Hepatocyte (in vitro differentiated cells): ENCODE measurements around the gene SHISA3. TPM values are rescaled to one million over a fixed set of nuclear protein-coding genes. Genes with fewer than 3 reads are reported as not detected.

Experiments used
- DNase-seq: peaks from one replicate; pipeline ENCODE4 v3.0.0-alpha.2; 2016; ENCODE audit warnings: low spot score
- H2AFZ ChIP-seq: fragments of 200-600 bp; sonication (generic); 2 replicates; pipeline ENCODE4 v1.6.0; 2016; ENCODE audit warnings: antibody characterized with exemption, mild to moderate bottlenecking
- H3K27ac ChIP-seq: fragments of 200-600 bp; sonication (generic); 2 replicates; pipeline ENCODE4 v1.5.1; 2016; ENCODE audit warnings: mild to moderate bottlenecking
- H3K27me3 ChIP-seq: fragments of 200-600 bp; sonication (generic); 2 replicates; pipeline ENCODE4 v1.6.1; 2016
- H3K36me3 ChIP-seq: fragments of 200-600 bp; sonication (generic); replicated peaks from 2 replicates; pipeline ENCODE4 v1.5.1; 2016; ENCODE audit warnings: low read depth; ENCODE audit not compliant: insufficient read depth
- H3K4me1 ChIP-seq: fragments of 200-600 bp; sonication (generic); 2 replicates; pipeline ENCODE4 v1.5.1; 2016; ENCODE audit warnings: mild to moderate bottlenecking, moderate library complexity; ENCODE audit not compliant: insufficient read depth
- H3K4me2 ChIP-seq: fragments of 200-600 bp; sonication (generic); 2 replicates; pipeline ENCODE4 v1.6.0; 2016
- H3K4me3 ChIP-seq: fragments of 200-600 bp; sonication (generic); 2 replicates; pipeline ENCODE4 v1.5.1; 2016; ENCODE audit warnings: mild to moderate bottlenecking
- H3K79me2 ChIP-seq: fragments of 200-600 bp; sonication (generic); 2 replicates; pipeline ENCODE4 v1.6.0; 2017; ENCODE audit warnings: mild to moderate bottlenecking
- H3K9me2 ChIP-seq: fragments of 200-600 bp; sonication (generic); replicated peaks from 2 replicates; pipeline ENCODE4 v1.6.0; 2017; ENCODE audit warnings: mild to moderate bottlenecking; ENCODE audit not compliant: insufficient read depth
- H3K9me3 ChIP-seq: fragments of 200-600 bp; sonication (generic); 2 replicates; pipeline ENCODE4 v1.5.1; 2016; ENCODE audit warnings: low read depth, mild to moderate bottlenecking
- H4K20me1 ChIP-seq: fragments of 200-600 bp; sonication (generic); 2 replicates; pipeline ENCODE4 v1.6.0; 2016; ENCODE audit warnings: mild to moderate bottlenecking; ENCODE audit not compliant: insufficient read depth, poor library complexity, severe bottlenecking
- CTCF ChIP-seq: fragments of 200-600 bp; sonication (generic); IDR thresholded peaks from 2 replicates; pipeline ENCODE4 v1.5.1; 2016; ENCODE audit warnings: antibody characterized with exemption, mild to moderate bottlenecking; ENCODE audit not compliant: poor library complexity
- EZH2 ChIP-seq: fragments of 200-600 bp; sonication (generic); IDR thresholded peaks from 2 replicates; pipeline ENCODE4 v1.6.1; 2016; ENCODE audit warnings: antibody characterized with exemption, mild to moderate bottlenecking, borderline replicate concordance
- EZH2phosphoT487 ChIP-seq: fragments of 200-600 bp; sonication (generic); IDR thresholded peaks from one replicate; pipeline ENCODE4 v1.6.1; 2018; ENCODE audit warnings: antibody characterized with exemption, mild to moderate bottlenecking, low read depth, moderate library complexity; ENCODE audit not compliant: unreplicated experiment, severe bottlenecking
- WGBS: methylation state at CpG from one replicate; pipeline ENCODE4 v1.1.6; 2016; ENCODE audit warnings: low lambda C conversion rate; ENCODE audit errors: missing lambda C conversion rate; 5-methylcytosine and 5-hydroxymethylcytosine counted together
- polyA plus RNA-seq: library from polyadenylated mRNA; unstranded; fragments of >200 nt; fragmentation: Nextera tagmentation; extraction: Ambion mirVana; gene quantifications from 2 replicates; pipeline ENCODE4 v1.2.1, GENCODE V29; 2016
- total RNA-seq: library from RNA; depleted of rRNA; stranded (reverse); fragments of >200 nt; gene quantifications from 2 replicates; pipeline ENCODE4 v1.2.3, GENCODE V29; 2014

Gene SHISA3
- total and polyA plus RNA-seq, 2 experiments from 2014 or later: 0.17 TPM; not detected in 1

GRCh38 chr4:42425146-42426065 is 28.1 kb downstream of the SHISA3 start:
- H3K9me3 ChIP-seq: no peaks in the 10 kb centered on the region
- WGBS: 85% methylated on average over 19 of the region's 19 CpGs
- no peak overlapping the region for H3K27ac ChIP-seq
- H3K4me2 ChIP-seq: no peak overlapping the region
- H3K4me1 ChIP-seq: no peaks in the 10 kb centered on the region
- no peak overlapping the region for H2AFZ ChIP-seq
- H3K27me3 ChIP-seq: no peaks in the 10 kb centered on the region
- no peaks in the 10 kb centered on the region for H3K36me3 ChIP-seq
- no peak for DNase-seq
- TF ChIP-seq EZH2phosphoT487: no peak
- no peak for TF ChIP-seq EZH2
- no peak for TF ChIP-seq CTCF
- no peaks in the 10 kb centered on the region for H3K79me2 ChIP-seq
- H3K9me2 ChIP-seq: no peaks in the 10 kb centered on the region
- H3K4me3 ChIP-seq: no peak overlapping the region
- H4K20me1 ChIP-seq: no peaks in the 10 kb centered on the region

- no peaks in the 10 kb centered on the region for H3K27me3 ChIP-seq
- no peak overlapping the region for H3K4me3 ChIP-seq
- WGBS: 57% methylated on average over 2 of the region's 2 CpGs
- H3K36me3 ChIP-seq: no peaks in the 10 kb centered on the region
- H3K79me2 ChIP-seq: no peaks in the 10 kb centered on the region
- no peaks in the 10 kb centered on the region for H4K20me1 ChIP-seq
- H3K27ac ChIP-seq: no peak overlapping the region
- TF ChIP-seq CTCF: no peak
- no peak for TF ChIP-seq EZH2
- no peak for TF ChIP-seq EZH2phosphoT487
- no peak overlapping the region for H2AFZ ChIP-seq
- H3K4me1 ChIP-seq: no peaks in the 10 kb centered on the region
- H3K9me2 ChIP-seq: no peaks in the 10 kb centered on the region
- DNase-seq: no peak
- no peak overlapping the region for H3K4me2 ChIP-seq
- H3K9me3 ChIP-seq: no peaks in the 10 kb centered on the region
These were observed 30.7 kb downstream of the SHISA3 start for GRCh38 chr4:42428036-42428435.

GRCh38 chr4:42436928-42437565 is 39.8 kb downstream of the SHISA3 start:
- no peak overlapping the region for H2AFZ ChIP-seq
- DNase-seq: no peak
- H3K4me1 ChIP-seq: no peaks in the 10 kb centered on the region
- H3K36me3 ChIP-seq: no peaks in the 10 kb centered on the region
- no peak overlapping the region for H3K4me2 ChIP-seq
- 60% methylated on average over 7 of the region's 7 CpGs for WGBS
- no peaks in the 10 kb centered on the region for H4K20me1 ChIP-seq
- TF ChIP-seq EZH2 (no peak), CTCF (no peak), EZH2phosphoT487 (no peak)
- H3K27me3 ChIP-seq: no peaks in the 10 kb centered on the region
- no peak overlapping the region for H3K27ac ChIP-seq
- H3K79me2 ChIP-seq: no peaks in the 10 kb centered on the region
- H3K4me3 ChIP-seq: no peak overlapping the region
- H3K9me2 ChIP-seq: no peaks in the 10 kb centered on the region
- no peaks in the 10 kb centered on the region for H3K9me3 ChIP-seq
